CD14-positive monocyte (primary cell): ENCODE results near the gene C1orf226. TPM values are rescaled to one million over a fixed set of nuclear protein-coding genes. Genes with fewer than 3 reads are reported as not detected.

ENCODE experiments used
- DNase-seq, 3 donors: peaks; one replicate each; pipeline ENCODE4 v3.0.0-alpha.2; 2011 to 2022
- H2AFZ ChIP-seq: 2 replicates; pipeline ENCODE4 v1.6.0; 2012; ENCODE audit warnings: mild to moderate bottlenecking, low read depth, low read length, inconsistent platforms; ENCODE audit not compliant: insufficient read depth, poor library complexity, severe bottlenecking
- H3K27ac ChIP-seq, 2 donors: 1 replicate in 1 of 2; 2 replicates in 1 of 2; pipeline ENCODE4 v1.5.1; 2012 to 2013; ENCODE audit warnings: low read length in 2 of 2, control low read depth in 1 of 2, inconsistent platforms in 1 of 2, low read depth in 1 of 2, mild to moderate bottlenecking in 1 of 2
- H3K27me3 ChIP-seq, 2 donors: one replicate each; pipeline versions ENCODE4 v1.6.0 to v1.6.1; 2011 to 2013; ENCODE audit warnings: low read length in 2 of 2; ENCODE audit not compliant: control insufficient read depth in 2 of 2, insufficient read depth in 2 of 2
- H3K36me3 ChIP-seq, 2 donors: replicated peaks in 1 of 2; 1 replicate in 1 of 2; 2 replicates in 1 of 2; pipeline versions ENCODE4 v1.5.1 to v1.6.1; 2012 to 2013; ENCODE audit warnings: low read length in 2 of 2, control low read depth in 1 of 2, inconsistent platforms in 1 of 2, mild to moderate bottlenecking in 1 of 2; ENCODE audit not compliant: insufficient read depth in 2 of 2, control insufficient read depth in 1 of 2
- H3K4me1 ChIP-seq, 2 donors: 1 replicate in 1 of 2; 2 replicates in 1 of 2; pipeline versions ENCODE4 v1.5.1 to v1.6.1; 2012 to 2013; ENCODE audit warnings: low read length in 2 of 2, control low read depth in 1 of 2, inconsistent platforms in 1 of 2, mild to moderate bottlenecking in 1 of 2, moderate library complexity in 1 of 2; ENCODE audit not compliant: insufficient read depth in 2 of 2, control insufficient read depth in 1 of 2
- H3K4me2 ChIP-seq: replicated peaks from 2 replicates; pipeline ENCODE3; 2012; ENCODE audit warnings: low read length, moderate library complexity, mild to moderate bottlenecking; ENCODE audit not compliant: poor library complexity, severe bottlenecking; ENCODE audit errors: extremely low read depth
- H3K4me3 ChIP-seq, 3 experiments: fragments of 200-600 bp in 1 of 3; sonication (generic) in 1 of 3; replicated peaks in 1 of 3; 1 replicate in 2 of 3; 2 replicates in 1 of 3; pipeline ENCODE4 v1.5.1; 2011 to 2013; ENCODE audit warnings: low read length in 3 of 3, mild to moderate bottlenecking in 3 of 3, control low read depth in 2 of 3, low read depth in 2 of 3, inconsistent platforms in 1 of 3, moderate library complexity in 1 of 3
- H3K79me2 ChIP-seq: 2 replicates; pipeline ENCODE4 v1.6.0; 2012; ENCODE audit warnings: mild to moderate bottlenecking, control low read depth, inconsistent platforms, low read length, moderate library complexity; ENCODE audit not compliant: insufficient read depth
- H3K9ac ChIP-seq: 2 replicates; pipeline ENCODE4 v1.6.0; 2017; ENCODE audit warnings: low read length, mild to moderate bottlenecking; ENCODE audit not compliant: insufficient read depth, poor library complexity, severe bottlenecking
- H3K9me3 ChIP-seq, 2 donors: replicated peaks in 1 of 2; 1 replicate in 1 of 2; 2 replicates in 1 of 2; pipeline versions ENCODE4 v1.5.1 to v1.6.1; 2012 to 2013; ENCODE audit warnings: low read length in 2 of 2, control low read depth in 1 of 2; ENCODE audit not compliant: control insufficient read depth in 1 of 2, insufficient read depth in 1 of 2
- H4K20me1 ChIP-seq: 2 replicates; pipeline ENCODE4 v1.6.0; 2012; ENCODE audit warnings: mild to moderate bottlenecking, low read length, control low read depth, moderate library complexity; ENCODE audit not compliant: insufficient read depth
- H3K27ac Mint-ChIP-seq, 7 donors: one replicate each; pipeline ENCODE4 v1.8.0; 2020; ENCODE audit warnings: mild to moderate bottlenecking in 7 of 7, mixed read lengths in 7 of 7, moderate library complexity in 6 of 7, inconsistent platforms in 2 of 7
- H3K27me3 Mint-ChIP-seq, 3 donors: one replicate each; pipeline ENCODE4 v1.8.0; 2021 to 2022; ENCODE audit warnings: low read depth in 3 of 3, mild to moderate bottlenecking in 3 of 3, mixed read lengths in 3 of 3, moderate library complexity in 3 of 3, inconsistent platforms in 1 of 3
- H3K36me3 Mint-ChIP-seq, 2 donors: one replicate each; pipeline ENCODE4 v1.8.0; 2020; ENCODE audit warnings: mixed read lengths in 2 of 2, inconsistent platforms in 1 of 2, mild to moderate bottlenecking in 1 of 2
- H3K4me1 Mint-ChIP-seq: one replicate; pipeline ENCODE4 v1.8.0; 2020; ENCODE audit warnings: mild to moderate bottlenecking, mixed read lengths
- H3K4me3 Mint-ChIP-seq, 2 donors: one replicate each; pipeline ENCODE4 v1.8.0; 2020; ENCODE audit warnings: mild to moderate bottlenecking in 2 of 2, mixed read lengths in 2 of 2, moderate library complexity in 1 of 2
- H3K9me3 Mint-ChIP-seq, 7 donors: one replicate each; pipeline ENCODE4 v1.8.0; 2020 to 2022; ENCODE audit warnings: mixed read lengths in 7 of 7, mild to moderate bottlenecking in 6 of 7, moderate library complexity in 6 of 7, inconsistent platforms in 2 of 7
- WGBS: methylation state at CpG from one replicate; pipeline ENCODE4 v1.1.5; 2013; ENCODE audit warnings: missing lambda C conversion rate; ENCODE audit not compliant: insufficient coverage; 5-methylcytosine and 5-hydroxymethylcytosine counted together
- intact Hi-C, 2 donors: fragments of 100-400 bp; cut with micrococcal nuclease; formaldehyde crosslinking; loops; one replicate each; pipeline versions ENCODE4 v1.15.0 to v1.15.1; 2023
- polyA plus RNA-seq, 3 donors: library from polyadenylated mRNA; depleted of rRNA in 1 of 3; unstranded in 2 of 3; stranded (reverse) in 1 of 3; fragments of 300-500 nt in 2 of 3; fragments of >200 nt in 1 of 3; fragmentation: Illumina TruSeq in 2 of 3; gene quantifications; 1 replicate in 2 of 3; 2 replicates in 1 of 3; pipeline ENCODE4 v1.2.3, GENCODE V29; 2012 to 2021
- TF ChIP-seq, protein P1 (sequence below): fragments of 200-600 bp; IDR thresholded peaks from one replicate; pipeline ENCODE4 v1.8.0; 2022; ENCODE audit warnings: antibody characterized with exemption, mild to moderate bottlenecking

Gene C1orf226
- polyA plus RNA-seq, 3 donors, result 0.10 to 0.31 TPM; not detected in 1

DNA sequence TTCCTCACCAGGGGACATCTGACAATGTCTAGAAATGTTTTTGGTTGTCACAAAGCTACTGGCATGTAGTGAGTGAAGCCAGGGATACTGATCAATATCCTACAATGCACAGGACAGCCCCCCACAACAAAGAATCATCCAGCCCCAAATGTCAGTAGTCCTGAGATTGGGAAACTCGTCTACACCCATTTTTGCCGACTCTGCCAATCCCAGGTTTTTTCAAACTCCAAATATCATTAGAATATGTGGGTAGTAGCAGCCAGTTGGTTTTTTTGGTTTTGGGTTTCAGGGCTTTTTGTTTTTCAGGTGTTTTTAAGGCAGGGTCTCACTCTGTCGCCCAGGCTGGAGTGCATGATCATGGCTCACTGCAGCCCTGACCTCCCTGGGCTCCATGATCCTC is 10.8 kb upstream of the C1orf226 start:
- Histone ChIP-seq H3K4me3 (no peak overlapping the region), H3K4me1 (no peaks in the 10 kb centered on the region), H3K36me3 (peaks cover 0 to 5% of the 10 kb centered on the region in 2 donors), H3K27ac (no peak overlapping the region), H3K79me2 (no peaks in the 10 kb centered on the region), H2AFZ (no peak overlapping the region), H3K4me2 (no peak overlapping the region), H3K27me3 (no peaks in the 10 kb centered on the region), H4K20me1 (no peaks in the 10 kb centered on the region), H3K9me3 (no peaks in the 10 kb centered on the region), H3K9ac (no peak overlapping the region)
- 100% methylated on average over 1 of the region's 3 CpGs for WGBS
- no peak overlapping the region for H3K27ac Mint-ChIP-seq
- H3K27me3 Mint-ChIP-seq, result peaks cover 1 to 6% (median 2%) of the 10 kb centered on the region in 3 donors
- peaks cover 0 to 2% (median 0%) of the 10 kb centered on the region in 7 donors for H3K9me3 Mint-ChIP-seq
- no peak for DNase-seq
- H3K4me1 Mint-ChIP-seq, result no peaks in the 10 kb centered on the region
- peaks cover 0 to 4% of the 10 kb centered on the region in 2 donors for H3K36me3 Mint-ChIP-seq
- intact Hi-C loops, result no loop called here
- TF ChIP-seq, protein P1, sequence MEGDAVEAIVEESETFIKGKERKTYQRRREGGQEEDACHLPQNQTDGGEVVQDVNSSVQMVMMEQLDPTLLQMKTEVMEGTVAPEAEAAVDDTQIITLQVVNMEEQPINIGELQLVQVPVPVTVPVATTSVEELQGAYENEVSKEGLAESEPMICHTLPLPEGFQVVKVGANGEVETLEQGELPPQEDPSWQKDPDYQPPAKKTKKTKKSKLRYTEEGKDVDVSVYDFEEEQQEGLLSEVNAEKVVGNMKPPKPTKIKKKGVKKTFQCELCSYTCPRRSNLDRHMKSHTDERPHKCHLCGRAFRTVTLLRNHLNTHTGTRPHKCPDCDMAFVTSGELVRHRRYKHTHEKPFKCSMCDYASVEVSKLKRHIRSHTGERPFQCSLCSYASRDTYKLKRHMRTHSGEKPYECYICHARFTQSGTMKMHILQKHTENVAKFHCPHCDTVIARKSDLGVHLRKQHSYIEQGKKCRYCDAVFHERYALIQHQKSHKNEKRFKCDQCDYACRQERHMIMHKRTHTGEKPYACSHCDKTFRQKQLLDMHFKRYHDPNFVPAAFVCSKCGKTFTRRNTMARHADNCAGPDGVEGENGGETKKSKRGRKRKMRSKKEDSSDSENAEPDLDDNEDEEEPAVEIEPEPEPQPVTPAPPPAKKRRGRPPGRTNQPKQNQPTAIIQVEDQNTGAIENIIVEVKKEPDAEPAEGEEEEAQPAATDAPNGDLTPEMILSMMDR, result no peak
- no peak overlapping the region for H3K4me3 Mint-ChIP-seq

DNA sequence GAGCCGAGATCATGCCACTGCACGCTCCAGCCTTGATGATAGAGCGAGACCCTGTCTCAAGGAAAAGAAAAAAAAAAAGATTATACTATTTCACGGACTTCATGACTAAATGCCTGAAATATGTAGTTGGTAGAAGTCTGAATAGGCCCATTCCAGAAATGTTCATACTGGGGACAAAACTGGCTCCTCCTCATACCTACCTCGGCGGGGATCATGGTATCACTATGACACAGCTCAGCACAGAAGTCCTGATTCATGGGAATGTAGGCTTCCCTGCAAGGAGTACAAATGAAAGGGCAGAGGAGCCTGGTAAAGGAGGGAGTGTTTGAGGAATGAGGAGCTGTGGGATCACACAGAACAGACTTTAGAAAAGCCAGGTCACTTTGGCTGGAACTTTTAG is 9.9 kb upstream of the C1orf226 start:
- no peak overlapping the region for H3K27ac ChIP-seq
- no peaks in the 10 kb centered on the region for H4K20me1 ChIP-seq
- H2AFZ ChIP-seq, result no peak overlapping the region
- Mint-ChIP-seq H3K27me3 (peaks cover 1 to 6% (median 2%) of the 10 kb centered on the region in 3 donors), H3K4me1 (no peaks in the 10 kb centered on the region), H3K27ac (no peak overlapping the region), H3K9me3 (peaks cover 0 to 2% (median 0%) of the 10 kb centered on the region in 7 donors), H3K4me3 (no peak overlapping the region), H3K36me3 (peaks cover 0 to 4% of the 10 kb centered on the region in 2 donors)
- no peaks in the 10 kb centered on the region for H3K27me3 ChIP-seq
- TF ChIP-seq, protein P1, result no peak
- no peak overlapping the region for H3K9ac ChIP-seq
- H3K4me1 ChIP-seq, result no peaks in the 10 kb centered on the region
- no peaks in the 10 kb centered on the region for H3K79me2 ChIP-seq
- DNase-seq, result no peak
- no CpG with 5 or more reads among the region's 6 CpGs for WGBS
- peaks cover 0 to 5% of the 10 kb centered on the region in 2 donors for H3K36me3 ChIP-seq
- intact Hi-C loops, result no loop called here
- no peak overlapping the region for H3K4me2 ChIP-seq
- H3K4me3 ChIP-seq, result no peak overlapping the region
- no peaks in the 10 kb centered on the region for H3K9me3 ChIP-seq
